Calu3 (cell line): Measurements from ENCODE around the gene STX10. TPM values are rescaled to one million over a fixed set of nuclear protein-coding genes. Genes with fewer than 3 reads are reported as not detected.

ENCODE experiments used
- BruUV-seq: library from RNA; stranded (reverse); fragments of 400-500 nt; replicated peaks from 2 replicates; lab custom pipeline; 2021; lab: Mats Ljungman, UMichigan
- CTCF ChIA-PET: fragments of 300-600 bp; sonication (Branson Sonifier 250); formaldehyde crosslinking; loops from one replicate; lab custom pipeline; 2022; ENCODE audit warnings: antibody characterized with exemption; lab: Charles Lee
- DNase-seq: peaks from one replicate; pipeline ENCODE4 v3.0.0; 2022
- H3K27ac Mint-ChIP-seq: one replicate; pipeline ENCODE4 v1.8.0; 2022; ENCODE audit warnings: mixed read lengths; ENCODE audit not compliant: unreplicated experiment
- H3K27me3 Mint-ChIP-seq: one replicate; pipeline ENCODE4 v1.8.0; 2022; ENCODE audit warnings: mixed read lengths; ENCODE audit not compliant: unreplicated experiment
- H3K36me3 Mint-ChIP-seq: one replicate; pipeline ENCODE4 v1.8.0; 2022; ENCODE audit warnings: mild to moderate bottlenecking, moderate library complexity, mixed read lengths; ENCODE audit not compliant: insufficient read depth, unreplicated experiment
- H3K4me1 Mint-ChIP-seq: one replicate; pipeline ENCODE4 v1.8.0; 2022; ENCODE audit warnings: mild to moderate bottlenecking, low read depth, mixed read lengths; ENCODE audit not compliant: unreplicated experiment
- H3K4me3 Mint-ChIP-seq: one replicate; pipeline ENCODE4 v1.8.0; 2022; ENCODE audit warnings: mild to moderate bottlenecking, low read depth, moderate library complexity, mixed read lengths; ENCODE audit not compliant: unreplicated experiment
- H3K9me3 Mint-ChIP-seq: one replicate; pipeline ENCODE4 v1.8.0; 2022; ENCODE audit warnings: low read depth, mixed read lengths; ENCODE audit not compliant: unreplicated experiment
- CTCF ChIP-seq: fragments of 200-600 bp; IDR thresholded peaks from one replicate; pipeline ENCODE4 v1.8.0; 2022; ENCODE audit warnings: antibody characterized with exemption; ENCODE audit not compliant: unreplicated experiment
- intact Hi-C: fragments of 100-400 bp; cut with micrococcal nuclease; formaldehyde crosslinking; loops from one replicate; pipeline ENCODE4 v1.10.0; 2022; ENCODE audit not compliant: unreplicated experiment
- total RNA-seq: library from RNA; stranded (reverse); gene quantifications from 2 replicates; pipeline ENCODE4 v1.2.3, GENCODE V29; 2022

The STX10 gene
- total RNA-seq, 1 experiment from 2014 or later, result 52.3 TPM

DNA sequence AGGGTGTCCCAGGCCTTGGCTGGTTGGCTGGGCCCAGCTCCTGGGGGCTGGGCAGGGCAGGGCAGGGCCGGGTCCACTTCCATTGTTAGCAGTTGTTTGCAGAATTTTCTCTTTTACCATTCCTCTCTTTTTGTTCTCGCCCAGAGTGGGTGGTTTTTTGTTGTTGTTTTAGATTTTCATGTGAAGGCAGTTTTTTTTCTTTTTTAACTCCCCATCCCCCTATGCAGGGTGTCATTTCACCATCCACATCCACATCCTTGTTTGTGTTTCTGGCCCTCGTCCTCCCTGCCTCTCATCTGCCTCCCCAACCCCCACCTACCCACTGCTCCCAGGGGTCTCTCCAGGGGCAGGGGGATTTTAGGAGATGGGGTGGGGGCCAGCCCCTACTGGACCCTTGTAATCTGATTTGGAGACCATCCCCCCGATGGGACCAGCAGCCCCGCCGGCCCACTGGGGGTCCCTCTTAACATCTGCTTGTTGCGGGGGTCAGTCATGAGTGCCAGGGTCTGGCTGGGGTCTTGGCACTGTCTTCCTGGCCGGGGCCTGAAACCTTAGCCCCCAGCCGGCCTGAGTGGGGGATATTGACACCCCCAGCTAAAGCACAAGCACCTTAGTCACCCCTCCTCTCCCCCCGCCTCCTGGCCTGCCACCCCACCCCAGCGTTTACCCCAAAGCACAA is 10.4 kb downstream of the STX10 start:
- intact Hi-C loops, result no loop called here
- Mint-ChIP-seq H3K4me1 (no peaks in the 10 kb centered on the region), H3K9me3 (no peaks in the 10 kb centered on the region), H3K27ac (no peak overlapping the region), H3K36me3 (peaks cover 37% of the 10 kb centered on the region), H3K27me3 (no peaks in the 10 kb centered on the region), H3K4me3 (no peak overlapping the region)
- no peak for TF ChIP-seq CTCF
- no peak for DNase-seq
- TSS peak; percentile 32 for BruUV-seq
- CTCF ChIA-PET, result no interaction called here

GRCh38 chr19:13138916-13139198 is 11.3 kb downstream of the STX10 start:
- H3K4me3 Mint-ChIP-seq, result no peak overlapping the region
- DNase-seq, result no peak
- no peak for TF ChIP-seq CTCF
- H3K9me3 Mint-ChIP-seq, result no peaks in the 10 kb centered on the region
- intact Hi-C loops, result no loop called here
- H3K27ac Mint-ChIP-seq, result no peak overlapping the region
- BruUV-seq, result no TSS peak
- no peaks in the 10 kb centered on the region for H3K4me1 Mint-ChIP-seq
- H3K36me3 Mint-ChIP-seq, result peaks cover 32% of the 10 kb centered on the region
- H3K27me3 Mint-ChIP-seq, result no peaks in the 10 kb centered on the region
- CTCF ChIA-PET, result no interaction called here

DNA sequence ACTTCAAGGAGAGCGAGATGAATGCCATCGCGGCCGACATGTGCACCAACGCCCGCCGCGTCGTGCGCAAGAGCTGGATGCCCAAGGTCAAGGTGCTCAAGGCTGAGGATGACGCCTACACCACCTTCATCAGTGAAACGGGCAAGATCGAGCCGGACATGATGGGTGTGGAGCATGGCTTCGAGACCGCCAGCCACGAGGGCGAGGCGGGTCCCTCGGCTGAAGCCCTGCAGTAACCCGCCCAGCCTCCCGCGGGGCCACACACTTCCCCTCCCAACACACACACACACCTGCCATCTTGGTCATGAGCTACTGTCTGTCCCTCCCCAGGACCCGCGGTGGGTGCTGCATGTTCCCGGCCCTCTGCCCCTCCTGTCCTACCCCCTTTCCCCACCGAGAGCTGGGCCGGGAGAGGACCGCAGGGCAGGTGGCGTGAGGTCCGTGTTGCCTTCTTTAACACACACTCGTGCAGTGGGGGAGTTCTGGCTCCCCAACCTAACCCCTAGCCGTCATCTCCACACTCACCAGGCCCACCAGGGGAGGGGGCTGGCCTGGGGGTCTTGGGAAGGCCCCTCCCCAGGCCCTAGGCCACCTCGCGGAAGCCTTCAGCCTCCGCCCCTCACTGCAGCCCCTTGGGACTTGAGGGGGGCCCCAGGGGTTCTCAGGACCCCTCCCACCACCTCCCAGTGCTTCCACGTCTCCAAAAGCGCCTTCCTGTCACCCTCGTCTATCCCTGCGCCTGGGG is 11.8 kb downstream of the STX10 start:
- Mint-ChIP-seq H3K9me3 (no peaks in the 10 kb centered on the region), H3K27ac (no peak overlapping the region), H3K4me3 (no peak overlapping the region), H3K4me1 (no peaks in the 10 kb centered on the region), H3K27me3 (no peaks in the 10 kb centered on the region), H3K36me3 (peaks cover 26% of the 10 kb centered on the region)
- CTCF ChIA-PET, result no interaction called here
- TF ChIP-seq CTCF, result no peak
- intact Hi-C loops, result no loop called here
- BruUV-seq, result no TSS peak
- no peak for DNase-seq

DNA sequence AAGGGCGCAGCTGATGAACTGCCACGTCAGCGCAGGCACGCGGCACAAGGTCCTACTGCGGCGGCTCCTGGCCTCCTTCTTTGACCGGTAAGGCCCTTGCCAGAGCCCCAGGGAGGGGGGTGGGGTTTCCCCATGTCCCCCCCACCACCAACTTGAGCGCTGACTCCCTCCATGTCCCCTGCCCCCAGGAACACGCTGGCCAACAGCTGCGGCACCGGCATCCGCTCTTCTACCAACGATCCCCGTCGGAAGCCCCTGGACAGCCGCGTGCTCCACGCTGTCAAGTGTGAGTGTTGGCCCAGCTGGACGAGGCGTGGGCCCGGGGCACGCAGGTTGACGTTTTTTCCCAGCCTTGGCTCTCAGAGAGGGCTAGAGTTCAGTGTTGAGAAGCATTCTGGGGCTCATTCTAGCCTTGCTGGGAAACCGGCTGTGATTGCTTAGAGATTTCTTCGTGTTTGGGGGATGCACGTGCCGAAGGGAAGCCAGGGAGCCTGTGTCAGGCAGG is 12.8 kb downstream of the STX10 start:
- CTCF ChIA-PET, result no interaction called here
- TF ChIP-seq CTCF, result no peak
- Mint-ChIP-seq H3K4me3 (no peak overlapping the region), H3K9me3 (no peaks in the 10 kb centered on the region), H3K36me3 (peaks cover 24% of the 10 kb centered on the region), H3K4me1 (no peaks in the 10 kb centered on the region), H3K27ac (no peak overlapping the region), H3K27me3 (no peaks in the 10 kb centered on the region)
- intact Hi-C loops, result no loop called here
- DNase-seq, result no peak
- BruUV-seq, result no TSS peak
